ENCODE measurements around the gene PDE10A. TPM values are rescaled to one million over a fixed set of nuclear protein-coding genes. Genes with fewer than 3 reads are reported as not detected.

The PDE10A gene
- total RNA-seq, 1 donor from 2014 or later = 14.4 TPM

GRCh38 chr6:165306955-165307354, 356.1 kb downstream of the PDE10A start:
- no peak for TF ChIP-seq CTCF (IDR thresholded peaks at IDR 0.05; ENCODE audit: unreplicated experiment)
- peaks cover 3% of the 10 kb centered on the region for H3K9me3 Mint-ChIP-seq (ENCODE audit: low read depth)
- H3K27ac Mint-ChIP-seq = no peak overlapping the region

DNA sequence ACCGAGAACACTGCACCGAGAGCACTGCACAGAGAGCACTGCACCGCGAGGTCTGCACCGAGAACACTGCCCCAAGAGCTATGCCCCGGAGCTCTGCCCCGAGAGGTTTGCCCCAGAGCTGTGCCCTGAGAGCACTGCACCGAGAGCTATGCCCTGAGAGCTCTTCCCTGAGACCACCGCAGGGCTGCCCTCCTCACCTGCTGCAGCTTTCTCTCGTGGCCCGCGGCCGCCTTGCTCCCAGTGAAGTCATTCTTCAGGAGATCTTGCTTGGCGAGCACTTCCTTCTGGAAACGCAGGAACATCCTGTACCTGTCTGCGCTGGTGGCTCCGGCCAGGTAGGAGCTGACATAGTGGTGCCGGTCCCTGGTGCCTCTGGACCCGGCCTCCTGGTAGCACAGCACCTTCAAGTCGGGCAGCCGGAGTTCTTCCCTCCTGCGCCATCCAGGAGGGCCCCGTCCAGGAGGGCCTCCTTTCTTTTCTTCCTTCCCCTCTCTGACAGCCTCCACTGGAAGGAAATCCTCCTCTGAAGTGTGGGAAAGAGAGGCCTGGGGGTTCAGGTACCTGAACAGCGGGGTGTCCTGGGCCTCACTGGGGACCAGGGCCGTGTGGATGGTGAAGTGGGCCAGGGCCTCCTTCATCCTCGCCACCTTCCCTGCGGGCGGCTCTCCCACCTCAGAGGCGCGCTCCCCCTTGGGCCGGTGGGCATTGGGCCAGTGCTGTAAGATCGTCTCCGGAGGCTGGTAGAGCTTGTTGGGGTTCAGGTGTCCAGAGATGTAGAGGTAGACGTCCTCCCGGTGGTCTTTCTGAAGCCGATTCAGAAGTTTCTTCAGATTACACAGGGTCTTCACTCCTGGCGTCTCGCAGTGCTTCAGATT, 361.4 kb downstream of the PDE10A start:
- Mint-ChIP-seq H3K36me3 (ENCODE audit: insufficient read depth) (no peaks in the 10 kb centered on the region), H3K27ac (no peak overlapping the region), H3K4me1 (ENCODE audit: low read depth) (no peaks in the 10 kb centered on the region), H3K27me3 (no peaks in the 10 kb centered on the region), H3K4me3 (ENCODE audit: low read depth) (no peak overlapping the region), H3K9me3 (ENCODE audit: low read depth) (peaks cover 3% of the 10 kb centered on the region)
- TF ChIP-seq CTCF (IDR thresholded peaks at IDR 0.05; ENCODE audit: unreplicated experiment) = no peak
- no peak for DNase-seq (ENCODE audit: low spot score, unreplicated experiment)

More at GRCh38 chr6:165306955-165307354, 356.1 kb downstream of the PDE10A start:
- Mint-ChIP-seq H3K27me3 (peaks cover 18% of the 10 kb centered on the region), H3K36me3 (ENCODE audit: insufficient read depth) (no peaks in the 10 kb centered on the region), H3K4me3 (ENCODE audit: low read depth) (no peak overlapping the region), H3K4me1 (ENCODE audit: low read depth) (peaks cover 6% of the 10 kb centered on the region)
- DNase-seq (ENCODE audit: low spot score, unreplicated experiment) = no peak

DNA sequence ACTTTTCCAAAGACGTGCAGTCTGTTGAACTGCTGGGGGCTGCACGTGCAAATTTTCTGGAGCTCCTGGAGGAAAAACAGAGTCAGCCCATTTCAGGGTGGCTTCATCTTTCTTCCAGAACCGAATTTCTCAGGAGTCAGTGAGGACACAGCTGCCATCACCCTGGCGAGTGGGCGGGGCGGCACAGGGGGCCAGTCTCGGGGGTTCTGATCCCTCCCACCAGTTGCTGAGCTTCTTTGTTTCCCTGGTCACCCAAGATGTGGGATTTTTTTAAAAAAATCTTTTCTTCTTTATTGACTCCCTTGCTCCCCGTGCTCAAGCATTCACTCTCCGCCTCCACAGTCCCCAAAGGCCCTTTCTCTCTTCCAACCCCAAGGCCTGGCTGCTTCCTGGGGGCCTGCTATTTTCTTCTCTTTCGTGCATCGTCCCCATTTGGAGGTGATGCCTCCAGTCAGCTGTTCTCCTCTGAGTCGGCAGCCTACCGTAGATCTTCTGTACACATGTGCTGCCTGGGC, 362.6 kb downstream of the PDE10A start:
- TF ChIP-seq CTCF (IDR thresholded peaks at IDR 0.05; ENCODE audit: unreplicated experiment) = no peak
- Mint-ChIP-seq H3K27me3 (no peaks in the 10 kb centered on the region), H3K9me3 (ENCODE audit: low read depth) (peaks cover 3% of the 10 kb centered on the region), H3K4me1 (ENCODE audit: low read depth) (no peaks in the 10 kb centered on the region), H3K4me3 (ENCODE audit: low read depth) (no peak overlapping the region), H3K36me3 (ENCODE audit: insufficient read depth) (no peaks in the 10 kb centered on the region), H3K27ac (no peak overlapping the region)
- DNase-seq (ENCODE audit: low spot score, unreplicated experiment) = no peak

- DNase-seq (ENCODE audit: low spot score, unreplicated experiment) = no peak
- no peak overlapping the region for H3K27ac Mint-ChIP-seq
- peaks cover 3% of the 10 kb centered on the region for H3K9me3 Mint-ChIP-seq (ENCODE audit: low read depth)
- no peaks in the 10 kb centered on the region for H3K36me3 Mint-ChIP-seq (ENCODE audit: insufficient read depth)
- TF ChIP-seq CTCF (IDR thresholded peaks at IDR 0.05; ENCODE audit: unreplicated experiment) = no peak
- no peak overlapping the region for H3K4me3 Mint-ChIP-seq (ENCODE audit: low read depth)
- no peaks in the 10 kb centered on the region for H3K27me3 Mint-ChIP-seq
- H3K4me1 Mint-ChIP-seq (ENCODE audit: low read depth) = no peaks in the 10 kb centered on the region
Observed at GRCh38 chr6:165298875-165299274, 364.2 kb downstream of the PDE10A start.

GRCh38 chr6:165298402-165298801, 364.6 kb downstream of the PDE10A start:
- H3K9me3 Mint-ChIP-seq (ENCODE audit: low read depth) = peaks cover 3% of the 10 kb centered on the region
- H3K36me3 Mint-ChIP-seq (ENCODE audit: insufficient read depth) = no peaks in the 10 kb centered on the region
- no peaks in the 10 kb centered on the region for H3K27me3 Mint-ChIP-seq
- no peaks in the 10 kb centered on the region for H3K4me1 Mint-ChIP-seq (ENCODE audit: low read depth)
- H3K4me3 Mint-ChIP-seq (ENCODE audit: low read depth) = no peak overlapping the region
- no peak for TF ChIP-seq CTCF (IDR thresholded peaks at IDR 0.05; ENCODE audit: unreplicated experiment)
- H3K27ac Mint-ChIP-seq = no peak overlapping the region
- no peak for DNase-seq (ENCODE audit: low spot score, unreplicated experiment)
